Smooth muscle cell (in vitro differentiated cells): ENCODE results near the gene RALB. TPM values are rescaled to one million over a fixed set of nuclear protein-coding genes. Genes with fewer than 3 reads are reported as not detected.

Source experiments
- DNase-seq: peaks from one replicate; lab custom pipeline; 2025; ENCODE audit not compliant: unreplicated experiment; lab: John Stamatoyannopoulos, UW
- H2AFZ ChIP-seq: fragments of 200-600 bp; sonication (generic); 2 replicates; pipeline ENCODE4 v1.6.0; 2016; ENCODE audit warnings: antibody characterized with exemption, low read depth, mild to moderate bottlenecking
- H3F3A ChIP-seq: fragments of 200-600 bp; sonication (generic); 2 replicates; pipeline ENCODE4 v1.6.0; 2017; ENCODE audit warnings: antibody characterized with exemption, low read depth
- H3K27ac ChIP-seq: fragments of 200-600 bp; sonication (generic); 2 replicates; pipeline ENCODE4 v1.5.1; 2016; ENCODE audit warnings: low read depth, mild to moderate bottlenecking
- H3K27me3 ChIP-seq: fragments of 200-600 bp; sonication (generic); 2 replicates; pipeline ENCODE4 v1.6.1; 2016; ENCODE audit warnings: low read depth, mild to moderate bottlenecking
- H3K36me3 ChIP-seq: fragments of 200-600 bp; sonication (generic); 2 replicates; pipeline ENCODE4 v1.5.1; 2016; ENCODE audit warnings: low read depth
- H3K4me1 ChIP-seq: fragments of 200-600 bp; sonication (generic); 2 replicates; pipeline ENCODE4 v1.5.1; 2016; ENCODE audit warnings: low read depth
- H3K4me2 ChIP-seq: fragments of 200-600 bp; sonication (generic); 2 replicates; pipeline ENCODE4 v1.6.0; 2016; ENCODE audit warnings: mild to moderate bottlenecking
- H3K4me3 ChIP-seq: fragments of 200-600 bp; sonication (generic); 2 replicates; pipeline ENCODE4 v1.5.1; 2016; ENCODE audit warnings: mild to moderate bottlenecking
- H3K79me2 ChIP-seq: fragments of 200-600 bp; sonication (generic); 2 replicates; pipeline ENCODE4 v1.6.0; 2016; ENCODE audit warnings: low read depth, mild to moderate bottlenecking
- H3K9ac ChIP-seq: fragments of 200-600 bp; sonication (generic); 2 replicates; pipeline ENCODE4 v1.6.0; 2016; ENCODE audit warnings: low read depth
- H3K9me3 ChIP-seq: fragments of 200-600 bp; sonication (generic); replicated peaks from 2 replicates; pipeline ENCODE4 v1.5.1; 2016; ENCODE audit warnings: low read depth
- H4K20me1 ChIP-seq: fragments of 200-600 bp; sonication (generic); 2 replicates; pipeline ENCODE4 v1.6.0; 2016; ENCODE audit warnings: low read depth
- CTCF ChIP-seq: fragments of 200-600 bp; sonication (generic); IDR thresholded peaks from 2 replicates; pipeline ENCODE4 v1.5.1; 2017; ENCODE audit warnings: borderline replicate concordance, mild to moderate bottlenecking, antibody characterized with exemption; ENCODE audit not compliant: insufficient read depth, poor library complexity, severe bottlenecking
- WGBS: methylation state at CpG from one replicate; pipeline ENCODE4 v1.1.7; 2016; ENCODE audit warnings: low lambda C conversion rate; 5-methylcytosine and 5-hydroxymethylcytosine counted together
- polyA plus RNA-seq: library from polyadenylated mRNA; unstranded; fragments of >200 nt; fragmentation: Nextera tagmentation; extraction: Ambion mirVana; gene quantifications from 2 replicates; pipeline ENCODE4 v1.2.1, GENCODE V29; 2016
- total RNA-seq: library from RNA; depleted of rRNA; stranded (reverse); fragments of >200 nt; gene quantifications from 2 replicates; pipeline ENCODE4 v1.2.3, GENCODE V29; 2014

The RALB gene
- total and polyA plus RNA-seq, 2 experiments from 2014 or later: 69.9 to 73.4 TPM

GRCh38 chr2:120299004-120299403, 46.4 kb downstream of the RALB start:
- WGBS: 58% methylated on average over 9 of the region's 9 CpGs
- Histone ChIP-seq H3K79me2 (no peaks in the 10 kb centered on the region), H2AFZ (no peak overlapping the region), H3K4me2 (peak overlapping the region; percentile 69), H4K20me1 (no peaks in the 10 kb centered on the region), H3K9me3 (no peaks in the 10 kb centered on the region), H3F3A (peaks cover 24% of the 10 kb centered on the region), H3K27me3 (no peaks in the 10 kb centered on the region), H3K4me3 (no peak overlapping the region), H3K9ac (peak overlapping the region; percentile 1), H3K4me1 (peaks cover 6% of the 10 kb centered on the region), H3K36me3 (no peaks in the 10 kb centered on the region), H3K27ac (peak overlapping the region; percentile 80)
- DNase-seq: no peak
- no peak for TF ChIP-seq CTCF

- Histone ChIP-seq H2AFZ (no peak overlapping the region), H3K79me2 (no peaks in the 10 kb centered on the region), H3K27me3 (no peaks in the 10 kb centered on the region), H3K9ac (no peak overlapping the region), H3K36me3 (no peaks in the 10 kb centered on the region), H3F3A (peaks cover 24% of the 10 kb centered on the region), H3K27ac (peak overlapping the region; percentile 80), H3K4me3 (no peak overlapping the region), H4K20me1 (no peaks in the 10 kb centered on the region), H3K4me2 (peak overlapping the region; percentile 69), H3K9me3 (no peaks in the 10 kb centered on the region), H3K4me1 (peaks cover 6% of the 10 kb centered on the region)
- TF ChIP-seq CTCF: no peak
- no peak for DNase-seq
- 45% methylated on average over 6 of the region's 6 CpGs for WGBS
Observed at GRCh38 chr2:120299561-120299960, 46.9 kb downstream of the RALB start.

- H2AFZ ChIP-seq: no peak overlapping the region
- H4K20me1 ChIP-seq: no peaks in the 10 kb centered on the region
- WGBS: 57% methylated on average over 10 of the region's 10 CpGs
- DNase-seq: no peak
- H3K4me2 ChIP-seq: peak overlapping the region; percentile 69
- peaks cover 6% of the 10 kb centered on the region for H3K4me1 ChIP-seq
- no peaks in the 10 kb centered on the region for H3K36me3 ChIP-seq
- H3F3A ChIP-seq: peaks cover 24% of the 10 kb centered on the region
- H3K9ac ChIP-seq: no peak overlapping the region
- TF ChIP-seq CTCF: no peak
- H3K9me3 ChIP-seq: no peaks in the 10 kb centered on the region
- H3K4me3 ChIP-seq: no peak overlapping the region
- peak overlapping the region; percentile 80 for H3K27ac ChIP-seq
- no peaks in the 10 kb centered on the region for H3K79me2 ChIP-seq
- no peaks in the 10 kb centered on the region for H3K27me3 ChIP-seq
Observed at GRCh38 chr2:120300385-120300784, 47.7 kb downstream of the RALB start.

- Histone ChIP-seq H4K20me1 (no peaks in the 10 kb centered on the region), H3K79me2 (no peaks in the 10 kb centered on the region), H2AFZ (no peak overlapping the region), H3K36me3 (no peaks in the 10 kb centered on the region), H3K27me3 (no peaks in the 10 kb centered on the region), H3F3A (peaks cover 24% of the 10 kb centered on the region), H3K9ac (no peak overlapping the region), H3K27ac (no peak overlapping the region), H3K9me3 (no peaks in the 10 kb centered on the region), H3K4me1 (peaks cover 6% of the 10 kb centered on the region), H3K4me2 (no peak overlapping the region), H3K4me3 (no peak overlapping the region)
- no peak for TF ChIP-seq CTCF
- 77% methylated on average over 5 of the region's 5 CpGs for WGBS
- no peak for DNase-seq
Observed at GRCh38 chr2:120301284-120301683, 48.6 kb downstream of the RALB start.
